ENCODE measurements around the gene EXOSC10. TPM values are rescaled to one million over a fixed set of nuclear protein-coding genes. Genes with fewer than 3 reads are reported as not detected.

Gene EXOSC10
- polyA plus RNA-seq, 1 of the 3 experiments (the other 2 are of a cell fraction) = 62.5 TPM

DNA sequence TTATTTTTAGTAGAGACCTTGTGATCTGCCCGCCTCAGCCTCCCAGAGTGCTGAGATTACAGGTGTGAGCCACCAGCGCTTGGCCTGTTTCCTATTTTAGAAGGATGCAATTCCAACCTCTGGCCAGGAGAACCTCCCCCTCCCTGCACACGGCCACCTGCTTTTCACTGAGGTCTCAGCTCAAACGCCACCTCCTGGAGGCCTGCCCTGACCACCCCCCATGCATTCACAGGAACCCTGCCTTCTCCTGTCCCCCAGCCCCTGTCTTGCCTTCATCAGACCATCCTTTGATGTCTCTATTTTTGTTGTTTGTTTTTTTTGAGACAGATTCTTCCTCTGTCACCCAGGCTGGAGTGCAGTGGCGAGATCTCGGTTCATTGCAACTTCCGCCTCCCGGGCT, 42.2 kb downstream of the EXOSC10 start:
- 96% methylated on average over 8 of the region's 8 CpGs for WGBS (ENCODE audit: low lambda C conversion rate)
- peaks cover 5 to 25% of the 10 kb centered on the region in 2 experiments; a peak in 3 of 4 replicates for H3K4me1 ChIP-seq (ENCODE audit: control insufficient read depth in 1 of 2, insufficient read depth in 2 of 2, low read depth in 1 of 2, low read length in 1 of 2)
- TF ChIP-seq FOXJ3 (CRISPR knock-in tag; IDR thresholded peaks at IDR 0.05) (no peak), TCF12 (IDR thresholded peaks at IDR 0.05) (no peak)
- TF ChIP-seq, protein P1, sequence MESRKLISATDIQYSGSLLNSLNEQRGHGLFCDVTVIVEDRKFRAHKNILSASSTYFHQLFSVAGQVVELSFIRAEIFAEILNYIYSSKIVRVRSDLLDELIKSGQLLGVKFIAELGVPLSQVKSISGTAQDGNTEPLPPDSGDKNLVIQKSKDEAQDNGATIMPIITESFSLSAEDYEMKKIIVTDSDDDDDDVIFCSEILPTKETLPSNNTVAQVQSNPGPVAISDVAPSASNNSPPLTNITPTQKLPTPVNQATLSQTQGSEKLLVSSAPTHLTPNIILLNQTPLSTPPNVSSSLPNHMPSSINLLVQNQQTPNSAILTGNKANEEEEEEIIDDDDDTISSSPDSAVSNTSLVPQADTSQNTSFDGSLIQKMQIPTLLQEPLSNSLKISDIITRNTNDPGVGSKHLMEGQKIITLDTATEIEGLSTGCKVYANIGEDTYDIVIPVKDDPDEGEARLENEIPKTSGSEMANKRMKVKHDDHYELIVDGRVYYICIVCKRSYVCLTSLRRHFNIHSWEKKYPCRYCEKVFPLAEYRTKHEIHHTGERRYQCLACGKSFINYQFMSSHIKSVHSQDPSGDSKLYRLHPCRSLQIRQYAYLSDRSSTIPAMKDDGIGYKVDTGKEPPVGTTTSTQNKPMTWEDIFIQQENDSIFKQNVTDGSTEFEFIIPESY (IDR thresholded peaks at IDR 0.05; ENCODE audit: borderline replicate concordance, low read depth) = no peak
- H3F3A ChIP-seq (replicated peaks; ENCODE audit: insufficient read depth) = peaks cover 5% of the 10 kb centered on the region
- peaks cover 0 to 17% of the 10 kb centered on the region in 2 experiments for H3K36me3 ChIP-seq (replicated peaks in 1 of 2; ENCODE audit: control insufficient read depth in 1 of 2, insufficient read depth in 2 of 2, low read length in 1 of 2)
- H3K9me3 ChIP-seq = no peaks in the 10 kb centered on the region
- ChIA-PET POLR2A (no interaction called here), CTCF (interaction anchor here (3.7 kb wide), 1 partner anchor 20 kb away, joined by 34 read pairs; no protein-coding TSS in a partner anchor)
- no peak overlapping the region for H2AFZ ChIP-seq (ENCODE audit: low read depth)
- no peak overlapping the region for H3K4me2 ChIP-seq
- no peak overlapping the region for H3K4me3 ChIP-seq (ENCODE audit: low read depth in 2 of 2, low read length in 1 of 2)
- no peaks in the 10 kb centered on the region for H3K27me3 ChIP-seq (ENCODE audit: insufficient read depth)
- no peak overlapping the region for H3K27ac ChIP-seq (ENCODE audit: low read depth in 2 of 2, low read length in 1 of 2)
- peaks cover 4% of the 10 kb centered on the region; the same call in 1 of the 2 replicates for H4K20me1 ChIP-seq (ENCODE audit: insufficient read depth)
- no peak for DNase-seq
- no peak overlapping the region for H3K9ac ChIP-seq
- no peaks in the 10 kb centered on the region for H3K9me2 ChIP-seq
- peaks cover 31% of the 10 kb centered on the region for H3K79me2 ChIP-seq (ENCODE audit: insufficient read depth)

DNA sequence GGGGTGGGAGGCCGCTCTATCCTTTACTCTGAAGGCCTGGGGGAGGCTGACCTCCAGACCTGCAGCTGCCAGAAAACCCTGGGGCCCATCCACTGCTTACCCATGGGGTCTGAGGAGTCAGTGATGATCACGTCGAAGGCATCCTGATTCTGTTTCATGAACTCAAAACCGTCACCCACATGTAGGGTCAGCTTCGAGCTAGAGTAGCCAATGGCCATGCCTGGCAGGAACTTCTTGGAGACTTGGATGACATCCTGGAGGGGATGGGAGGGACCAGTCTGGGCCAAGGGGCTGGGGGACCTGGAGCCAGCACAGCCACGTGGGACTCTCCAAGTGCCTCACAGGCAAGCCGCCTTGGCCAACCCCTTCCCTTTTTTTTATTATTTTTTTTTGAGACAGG, 43.2 kb downstream of the EXOSC10 start:
- H3K9ac ChIP-seq = no peak overlapping the region
- H3K36me3 ChIP-seq (replicated peaks in 1 of 2; ENCODE audit: control insufficient read depth in 1 of 2, insufficient read depth in 2 of 2, low read length in 1 of 2) = peaks cover 0 to 17% of the 10 kb centered on the region in 2 experiments
- no peak overlapping the region for H3K4me2 ChIP-seq
- POLR2A ChIA-PET = no interaction called here
- no peaks in the 10 kb centered on the region for H3K27me3 ChIP-seq (ENCODE audit: insufficient read depth)
- no peak overlapping the region for H3K4me3 ChIP-seq (ENCODE audit: low read depth in 2 of 2, low read length in 1 of 2)
- peaks cover 5% of the 10 kb centered on the region for H3F3A ChIP-seq (replicated peaks; ENCODE audit: insufficient read depth)
- peaks cover 5 to 30% of the 10 kb centered on the region in 2 experiments; a peak in 3 of 4 replicates for H3K4me1 ChIP-seq (ENCODE audit: control insufficient read depth in 1 of 2, insufficient read depth in 2 of 2, low read depth in 1 of 2, low read length in 1 of 2)
- no peaks in the 10 kb centered on the region for H3K9me3 ChIP-seq
- 98% methylated on average over 5 of the region's 7 CpGs for WGBS (ENCODE audit: low lambda C conversion rate)
- no peak for DNase-seq
- TF ChIP-seq, protein P2, sequence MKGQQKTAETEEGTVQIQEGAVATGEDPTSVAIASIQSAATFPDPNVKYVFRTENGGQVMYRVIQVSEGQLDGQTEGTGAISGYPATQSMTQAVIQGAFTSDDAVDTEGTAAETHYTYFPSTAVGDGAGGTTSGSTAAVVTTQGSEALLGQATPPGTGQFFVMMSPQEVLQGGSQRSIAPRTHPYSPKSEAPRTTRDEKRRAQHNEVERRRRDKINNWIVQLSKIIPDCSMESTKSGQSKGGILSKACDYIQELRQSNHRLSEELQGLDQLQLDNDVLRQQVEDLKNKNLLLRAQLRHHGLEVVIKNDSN (IDR thresholded peaks at IDR 0.05; ENCODE audit: borderline replicate concordance, low read depth) = no peak
- TF ChIP-seq, protein P3, sequence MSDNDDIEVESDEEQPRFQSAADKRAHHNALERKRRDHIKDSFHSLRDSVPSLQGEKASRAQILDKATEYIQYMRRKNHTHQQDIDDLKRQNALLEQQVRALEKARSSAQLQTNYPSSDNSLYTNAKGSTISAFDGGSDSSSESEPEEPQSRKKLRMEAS (IDR thresholded peaks at IDR 0.05; ENCODE audit: low read depth) = no peak
- no peak for TF ChIP-seq FOXM1 (IDR thresholded peaks at IDR 0.05; ENCODE audit: low read depth)
- TF ChIP-seq RXRA (IDR thresholded peaks at IDR 0.05; ENCODE audit: borderline replicate concordance, low read depth) = no peak
- H3K79me2 ChIP-seq (ENCODE audit: insufficient read depth) = peaks cover 25% of the 10 kb centered on the region
- no peak overlapping the region for H2AFZ ChIP-seq (ENCODE audit: low read depth)
- H3K9me2 ChIP-seq = no peaks in the 10 kb centered on the region
- no peak overlapping the region for H3K27ac ChIP-seq (ENCODE audit: low read depth in 2 of 2, low read length in 1 of 2)
- CTCF ChIA-PET = interaction anchor here (0.6 to 3.7 kb wide), 4 partner anchors 16 to 838 kb away, joined by 3 to 34 read pairs (median 3); no protein-coding TSS in a partner anchor
- H4K20me1 ChIP-seq (ENCODE audit: insufficient read depth) = peaks cover 4% of the 10 kb centered on the region; the same call in 1 of the 2 replicates

DNA sequence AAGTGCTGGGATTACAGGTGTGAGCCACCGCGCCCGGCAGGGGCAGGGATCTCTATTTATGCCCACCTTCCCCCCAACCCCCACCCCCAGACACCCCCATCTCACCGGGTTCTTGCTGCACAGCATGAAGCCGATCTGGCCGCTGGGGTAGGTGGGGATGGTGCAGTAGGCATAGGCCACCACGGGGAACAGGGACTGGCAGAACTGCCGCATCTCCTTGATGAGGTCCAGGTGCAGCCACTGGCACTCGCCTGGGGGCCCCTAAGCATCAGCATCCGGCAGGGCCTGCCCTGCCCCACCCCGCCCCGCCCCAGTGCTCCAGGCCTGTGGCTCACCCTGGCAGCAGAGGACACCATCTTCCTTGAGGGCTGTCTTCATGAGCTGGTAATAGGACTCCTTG, 44.0 kb downstream of the EXOSC10 start:
- Histone ChIP-seq H3K4me1 (ENCODE audit: control insufficient read depth in 1 of 2, insufficient read depth in 2 of 2, low read depth in 1 of 2, low read length in 1 of 2) (peaks cover 0 to 26% of the 10 kb centered on the region in 2 experiments; a peak in 1 of 4 replicates), H2AFZ (ENCODE audit: low read depth) (no peak overlapping the region), H3K36me3 (replicated peaks in 1 of 2; ENCODE audit: control insufficient read depth in 1 of 2, insufficient read depth in 2 of 2, low read length in 1 of 2) (peaks cover 0 to 17% of the 10 kb centered on the region in 2 experiments), H3K9me2 (no peaks in the 10 kb centered on the region), H4K20me1 (ENCODE audit: insufficient read depth) (peaks cover 4% of the 10 kb centered on the region; the same call in 1 of the 2 replicates), H3K9ac (no peak overlapping the region), H3K79me2 (ENCODE audit: insufficient read depth) (peaks cover 23% of the 10 kb centered on the region), H3K9me3 (no peaks in the 10 kb centered on the region), H3K4me2 (no peak overlapping the region), H3K4me3 (ENCODE audit: low read depth in 2 of 2, low read length in 1 of 2) (no peak overlapping the region), H3F3A (replicated peaks; ENCODE audit: insufficient read depth) (peaks cover 4% of the 10 kb centered on the region), H3K27me3 (ENCODE audit: insufficient read depth) (no peaks in the 10 kb centered on the region), H3K27ac (ENCODE audit: low read depth in 2 of 2, low read length in 1 of 2) (no peak overlapping the region)
- DNase-seq = no peak
- CTCF ChIA-PET = interaction anchor here (1.6 to 3.7 kb wide), 2 partner anchors 18 to 839 kb away, joined by 3 to 34 read pairs; no protein-coding TSS in a partner anchor
- no peak for TF ChIP-seq EZH2phosphoT487 (IDR thresholded peaks at IDR 0.05; ENCODE audit: borderline replicate concordance, low read depth)
- TF ChIP-seq, protein P4, sequence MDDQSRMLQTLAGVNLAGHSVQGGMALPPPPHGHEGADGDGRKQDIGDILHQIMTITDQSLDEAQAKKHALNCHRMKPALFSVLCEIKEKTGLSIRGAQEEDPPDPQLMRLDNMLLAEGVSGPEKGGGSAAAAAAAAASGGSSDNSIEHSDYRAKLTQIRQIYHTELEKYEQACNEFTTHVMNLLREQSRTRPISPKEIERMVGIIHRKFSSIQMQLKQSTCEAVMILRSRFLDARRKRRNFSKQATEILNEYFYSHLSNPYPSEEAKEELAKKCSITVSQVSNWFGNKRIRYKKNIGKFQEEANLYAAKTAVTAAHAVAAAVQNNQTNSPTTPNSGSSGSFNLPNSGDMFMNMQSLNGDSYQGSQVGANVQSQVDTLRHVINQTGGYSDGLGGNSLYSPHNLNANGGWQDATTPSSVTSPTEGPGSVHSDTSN (IDR thresholded peaks at IDR 0.05) = no peak
- POLR2A ChIA-PET = no interaction called here
- 96% methylated on average over 9 of the region's 12 CpGs for WGBS (ENCODE audit: low lambda C conversion rate)
